ENCODE results near the gene XRCC1.

GRCh38 chr19:43506629-43507028 lies 68.7 kb downstream of the XRCC1 start:
- TF ChIP-seq CTCF (IDR thresholded peaks at IDR 0.05) (no peak), ZFX (IDR thresholded peaks at IDR 0.05; ENCODE audit: borderline replicate concordance) (no peak)

Data from 22Rv1 (cell line).